HG03060 (cell line): ENCODE data around the gene ANKRD55.
"Not testable (repeated sequence)": the region's sequence is repeated elsewhere in the genome, so short reads cannot be mapped to it uniquely, and the experiment has no call there.

ENCODE experiments used
- ATAC-seq: cut with Tn5 transposase; IDR thresholded peaks from one replicate; pipeline ENCODE4 v1.9.1; 2021; ENCODE audit warnings: low read depth, moderate number of reproducible peaks; ENCODE audit not compliant: unreplicated experiment

The ANKRD55 gene

GRCh38 chr5:56211298-56211865, 21.7 kb downstream of the ANKRD55 start:
- no peak for ATAC-seq

DNA sequence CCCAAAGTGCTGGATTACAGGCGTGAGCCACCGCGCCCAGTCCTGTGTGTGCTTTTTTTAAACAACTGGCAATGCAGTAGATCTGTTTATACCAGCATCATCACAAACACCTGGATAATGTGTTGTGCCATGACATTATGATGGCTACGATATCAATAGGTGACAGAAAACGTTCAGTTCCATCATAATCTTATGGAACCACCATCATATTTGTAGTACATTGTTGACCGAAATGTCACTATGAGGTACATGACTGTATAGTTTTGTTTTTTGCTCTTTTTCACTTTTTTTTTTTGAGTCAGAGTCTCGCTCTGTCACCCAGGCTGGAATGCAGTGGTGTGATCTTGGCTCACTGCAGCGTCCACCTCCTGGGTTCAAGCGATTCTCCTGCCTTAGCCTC, 24.4 kb downstream of the ANKRD55 start:
- no peak for ATAC-seq

DNA sequence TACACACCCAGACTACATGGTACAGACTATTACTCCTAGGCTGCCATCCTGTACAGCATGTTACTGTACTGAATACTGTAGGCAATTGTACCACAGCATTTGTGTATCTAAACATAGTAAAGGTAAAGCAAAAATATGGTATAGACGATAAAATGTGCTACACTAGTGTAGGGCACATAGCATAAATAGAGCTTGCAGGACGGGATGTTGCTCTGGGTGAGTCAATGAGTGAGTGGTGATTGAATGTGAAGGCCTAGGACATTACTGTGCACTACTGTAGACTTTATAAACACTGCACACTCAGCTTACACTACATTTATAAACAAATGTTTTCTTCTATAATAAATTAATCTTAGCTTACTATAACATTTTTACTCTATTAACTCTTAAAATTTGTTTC, 25.6 kb downstream of the ANKRD55 start:
- no peak for ATAC-seq

DNA sequence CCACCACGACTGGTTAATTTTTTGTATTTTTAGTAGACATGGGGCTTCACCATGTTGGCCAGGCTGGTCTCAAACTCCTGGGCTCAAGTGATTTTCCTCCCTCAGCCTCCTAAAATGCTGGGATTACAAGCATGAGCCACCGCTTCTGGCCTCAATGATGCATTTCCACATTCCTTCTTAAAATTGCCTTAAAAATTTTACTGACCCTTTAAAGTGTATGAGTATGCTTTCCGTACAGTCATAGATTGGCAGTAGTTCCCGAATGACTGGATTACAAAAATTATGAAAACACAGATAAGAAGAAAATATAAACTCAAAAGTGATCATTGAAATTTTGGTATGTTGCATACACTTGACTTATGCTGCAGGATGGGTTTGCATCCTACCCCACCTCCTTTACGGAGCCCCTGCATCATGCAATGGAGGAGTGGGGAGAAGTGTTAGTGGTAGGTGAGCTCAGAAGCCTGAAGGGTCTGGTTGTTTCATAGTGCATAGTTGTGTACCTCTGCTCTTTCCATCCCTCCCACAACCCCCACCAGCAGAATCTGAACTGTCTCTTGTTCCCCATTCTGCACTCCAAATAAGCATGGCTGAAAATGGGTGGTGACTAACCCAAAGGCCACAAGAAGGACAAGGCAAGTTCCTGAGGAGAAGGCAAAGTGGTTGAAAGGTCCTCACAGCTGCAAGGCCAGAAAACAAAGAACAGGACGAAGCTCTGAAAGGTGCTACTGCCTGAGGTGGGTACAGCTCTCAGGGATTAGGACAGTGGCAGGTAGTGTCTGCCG, 26.8 kb downstream of the ANKRD55 start:
- ATAC-seq = no peak

- ATAC-seq = not testable (repeated sequence)
These were observed 29.2 kb downstream of the ANKRD55 start for GRCh38 chr5:56203936-56204335.

DNA sequence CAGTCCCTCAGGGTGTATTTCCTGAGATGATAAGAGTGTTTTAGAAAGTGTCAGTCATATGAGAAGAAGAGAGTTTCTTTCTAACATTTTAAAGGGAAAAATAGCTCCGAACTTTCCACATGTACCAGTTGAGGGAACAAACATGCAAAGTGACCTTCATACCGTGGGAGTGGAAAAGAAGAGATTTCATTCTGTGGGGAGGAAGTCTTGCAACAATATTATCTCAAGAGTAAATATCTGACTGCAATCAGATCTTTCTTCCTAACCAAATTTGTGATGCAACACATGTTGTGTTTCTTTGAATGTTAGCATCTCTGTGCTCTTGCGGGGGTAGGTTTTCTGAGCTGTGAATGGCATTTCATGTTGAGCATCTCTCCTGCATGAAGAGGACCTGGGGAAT, 30.6 kb downstream of the ANKRD55 start:
- ATAC-seq = no peak

DNA sequence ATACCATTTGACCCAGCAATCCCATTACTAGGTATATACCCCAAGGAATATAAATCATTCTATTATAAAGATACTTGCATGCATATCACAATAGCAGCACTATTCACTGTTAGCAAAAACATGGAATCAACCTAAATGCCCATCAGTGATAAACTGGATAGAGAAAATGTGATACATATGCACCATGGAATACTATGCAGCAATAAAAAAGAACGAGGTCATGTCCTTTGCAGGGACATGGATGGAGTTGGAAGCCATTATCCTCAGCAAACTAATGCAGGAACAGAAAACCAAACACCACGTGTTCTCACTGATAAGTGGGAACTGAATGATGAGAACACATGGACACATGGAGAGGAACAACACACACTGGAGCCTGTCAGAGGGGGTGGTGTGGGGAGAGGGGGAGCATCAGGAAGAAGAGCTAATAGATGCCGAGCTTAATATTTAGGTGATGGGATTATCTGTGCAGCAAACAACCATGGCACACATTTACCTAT, 31.3 kb downstream of the ANKRD55 start:
- not testable (repeated sequence) for ATAC-seq

GRCh38 chr5:56200971-56201666, 32.0 kb downstream of the ANKRD55 start:
- peak; percentile 84 for ATAC-seq

DNA sequence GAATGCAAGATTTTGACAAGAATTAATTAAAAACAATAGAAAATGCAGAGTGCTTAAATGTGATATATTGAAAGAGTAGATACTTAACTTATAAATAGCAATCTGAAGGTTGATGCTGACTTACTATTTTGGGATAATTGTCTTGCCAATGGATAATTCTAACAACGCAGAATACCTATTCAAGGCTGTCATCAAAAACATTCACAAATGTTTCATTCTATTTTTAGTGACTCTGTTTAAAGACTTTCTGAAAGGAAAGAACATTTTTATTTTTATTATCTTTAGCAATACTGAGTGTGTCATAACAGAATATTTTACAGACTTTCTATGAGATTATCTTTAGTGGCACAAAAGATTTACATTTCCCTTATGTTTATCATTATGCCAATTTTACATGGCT, 38.1 kb downstream of the ANKRD55 start:
- ATAC-seq = no peak

DNA sequence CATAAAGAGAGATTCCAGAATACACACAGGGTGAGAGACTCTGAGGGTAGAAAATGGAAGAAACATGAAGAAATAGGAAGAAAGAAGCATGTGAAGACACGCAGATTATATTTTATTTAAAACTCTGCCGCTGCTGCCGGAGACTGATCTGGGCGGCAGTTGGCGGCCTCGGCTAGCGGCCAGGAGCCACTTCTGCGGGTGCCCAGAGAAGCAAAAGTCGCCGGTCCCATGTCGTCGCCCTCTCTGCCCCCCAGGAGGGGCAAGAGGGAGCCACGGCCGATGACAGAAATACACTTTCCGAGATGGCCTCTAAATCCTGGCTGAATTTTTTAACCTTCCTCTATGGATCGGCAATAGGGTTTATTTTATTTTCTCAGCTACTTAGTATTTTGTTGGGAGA, 40.9 kb downstream of the ANKRD55 start:
- no peak for ATAC-seq

- no peak for ATAC-seq
These were observed 41.5 kb downstream of the ANKRD55 start for GRCh38 chr5:56191656-56192055.

GRCh38 chr5:56190497-56190896, 42.6 kb downstream of the ANKRD55 start:
- no peak for ATAC-seq

- ATAC-seq = no peak
These were observed 47.3 kb downstream of the ANKRD55 start for GRCh38 chr5:56185768-56186311.

DNA sequence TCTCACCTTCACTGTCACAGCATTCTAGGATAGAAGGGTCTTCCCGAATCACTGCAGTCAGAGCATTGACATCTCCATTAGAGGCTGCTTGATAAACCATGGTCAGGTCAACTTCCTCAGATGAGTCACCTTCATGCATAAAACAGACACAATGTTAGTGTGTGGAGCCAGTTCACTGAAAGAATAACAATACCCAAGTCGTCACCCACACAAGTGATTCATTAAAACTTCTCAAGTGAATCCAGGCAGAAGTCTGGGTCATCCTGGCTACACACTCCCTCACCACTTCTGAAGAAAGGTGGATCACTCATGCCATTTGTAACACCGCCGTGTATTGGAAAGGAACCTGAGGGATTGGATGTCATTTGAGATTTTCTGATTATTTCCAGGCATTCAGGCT, 49.6 kb downstream of the ANKRD55 start:
- no peak for ATAC-seq

DNA sequence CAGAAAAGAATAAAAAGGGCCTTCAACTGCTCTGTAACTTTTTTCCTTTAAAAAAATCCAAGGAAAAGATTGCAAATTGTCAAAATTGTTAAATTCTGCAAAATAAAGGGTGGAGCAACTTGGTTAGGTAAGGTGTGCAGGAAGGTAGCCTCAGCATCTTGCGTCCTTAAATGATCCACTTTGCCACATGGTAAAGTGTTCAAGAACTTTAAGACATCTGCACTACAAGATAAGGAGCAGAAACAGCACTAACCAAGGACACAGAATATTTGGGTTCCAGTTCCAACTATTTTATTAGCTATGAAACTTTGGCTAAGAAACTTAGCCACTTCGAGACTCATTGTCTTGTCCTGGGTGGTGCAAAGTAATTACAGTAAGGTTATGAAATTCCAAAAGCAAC, 53.7 kb downstream of the ANKRD55 start:
- ATAC-seq = no peak

DNA sequence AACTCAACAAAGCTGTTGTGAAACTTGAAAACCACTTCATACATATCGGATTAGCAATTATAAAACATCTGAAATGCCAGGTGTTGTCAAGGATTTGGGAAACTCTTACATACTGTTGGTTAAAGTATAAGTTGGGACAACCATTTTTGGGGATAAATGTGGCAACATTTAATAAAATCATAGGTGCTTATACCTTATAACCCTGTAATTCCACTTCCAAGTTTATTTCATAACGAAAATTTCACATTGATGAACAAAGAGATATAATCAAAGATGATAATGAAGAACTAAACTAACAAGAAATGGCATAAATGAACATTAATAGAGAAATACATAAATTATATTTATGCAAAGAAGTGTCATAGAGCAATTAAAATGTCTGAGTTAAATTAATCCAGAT, 54.3 kb downstream of the ANKRD55 start:
- ATAC-seq = no peak

- ATAC-seq = no peak
These were observed 56.1 kb downstream of the ANKRD55 start for GRCh38 chr5:56176871-56177533.

- no peak for ATAC-seq
These were observed 56.9 kb downstream of the ANKRD55 start for GRCh38 chr5:56176155-56176798.

DNA sequence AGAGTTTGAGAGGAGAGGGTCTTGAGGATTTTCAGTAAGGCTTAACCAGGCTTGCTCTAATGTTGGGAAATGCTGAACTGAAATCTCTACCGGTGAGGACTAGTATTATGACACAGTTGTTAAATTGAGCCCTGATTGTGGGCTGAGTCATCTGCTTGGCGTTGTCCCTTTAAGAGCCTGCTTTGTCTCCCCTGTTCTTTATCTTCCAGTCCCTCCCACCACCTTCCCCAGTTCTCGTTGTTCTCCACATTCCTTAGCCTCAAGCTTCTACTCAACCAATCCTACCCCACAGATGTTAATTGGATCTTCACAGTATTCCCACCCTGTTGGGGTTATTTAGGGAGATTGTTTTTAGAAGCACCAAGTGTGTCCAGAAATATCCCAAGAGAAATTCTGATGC, 57.6 kb downstream of the ANKRD55 start:
- no peak for ATAC-seq

DNA sequence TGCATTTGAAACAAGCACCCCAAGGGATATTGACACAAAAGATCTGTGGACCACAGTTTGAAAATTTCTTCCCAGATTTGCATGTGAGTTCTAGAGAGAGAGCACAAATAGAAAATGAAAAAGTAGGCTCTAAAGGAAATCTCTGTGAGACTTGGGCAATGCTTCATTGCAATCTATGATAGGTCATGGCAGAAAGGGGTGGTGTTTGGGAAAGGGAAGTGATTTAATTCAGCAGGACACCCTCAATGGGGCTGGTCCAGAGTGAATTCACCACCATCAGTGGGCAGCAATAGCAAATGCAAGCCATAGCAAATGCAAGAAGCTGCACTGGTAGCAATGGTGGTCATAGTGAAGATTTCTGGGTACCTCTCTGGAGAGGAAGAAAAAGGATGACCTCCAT, 58.1 kb downstream of the ANKRD55 start:
- ATAC-seq = no peak
